Panc1 (cell line): ENCODE measurements around the gene ADGRV1.

ENCODE experiments used
- POLR2AphosphoS5 ChIP-seq: IDR thresholded peaks from 2 replicates; pipeline ENCODE4 v1.6.1; 2012; ENCODE audit warnings: mild to moderate bottlenecking, low read depth, low read length, moderate library complexity
- REST ChIP-seq, 2 experiments: IDR thresholded peaks; 2 replicates each; pipeline ENCODE4 v1.6.1; 2011 to 2012; ENCODE audit warnings: low read depth in 2 of 2, control low read depth in 1 of 2, low read length in 1 of 2, mild to moderate bottlenecking in 1 of 2, moderate library complexity in 1 of 2; ENCODE audit not compliant: insufficient read depth in 1 of 2
- TF ChIP-seq, protein P1 (sequence below): fragments of 450-650 bp; IDR thresholded peaks from 2 replicates; pipeline ENCODE4 v1.5.1; 2017; ENCODE audit warnings: mild to moderate bottlenecking

DNA sequence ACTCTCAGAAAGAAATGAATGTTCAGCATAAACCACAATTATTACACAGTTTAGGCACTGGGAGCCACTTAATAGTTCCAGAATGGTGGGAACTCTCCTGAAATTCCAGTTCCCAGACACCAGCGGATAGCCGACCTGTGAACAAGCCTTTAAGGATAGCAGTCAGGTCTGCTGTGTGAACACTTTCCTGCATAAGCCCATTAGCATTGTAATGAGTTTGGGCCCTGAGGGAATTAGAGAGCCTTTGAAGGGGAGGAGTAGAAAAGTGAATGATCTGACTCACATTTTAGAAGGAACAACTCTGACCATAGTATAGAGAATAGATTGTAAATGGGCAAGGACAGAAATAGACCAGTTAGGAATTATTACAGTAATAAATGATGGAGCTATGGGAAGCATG, 189.1 kb downstream of the ADGRV1 start:
- TF ChIP-seq, protein P1, sequence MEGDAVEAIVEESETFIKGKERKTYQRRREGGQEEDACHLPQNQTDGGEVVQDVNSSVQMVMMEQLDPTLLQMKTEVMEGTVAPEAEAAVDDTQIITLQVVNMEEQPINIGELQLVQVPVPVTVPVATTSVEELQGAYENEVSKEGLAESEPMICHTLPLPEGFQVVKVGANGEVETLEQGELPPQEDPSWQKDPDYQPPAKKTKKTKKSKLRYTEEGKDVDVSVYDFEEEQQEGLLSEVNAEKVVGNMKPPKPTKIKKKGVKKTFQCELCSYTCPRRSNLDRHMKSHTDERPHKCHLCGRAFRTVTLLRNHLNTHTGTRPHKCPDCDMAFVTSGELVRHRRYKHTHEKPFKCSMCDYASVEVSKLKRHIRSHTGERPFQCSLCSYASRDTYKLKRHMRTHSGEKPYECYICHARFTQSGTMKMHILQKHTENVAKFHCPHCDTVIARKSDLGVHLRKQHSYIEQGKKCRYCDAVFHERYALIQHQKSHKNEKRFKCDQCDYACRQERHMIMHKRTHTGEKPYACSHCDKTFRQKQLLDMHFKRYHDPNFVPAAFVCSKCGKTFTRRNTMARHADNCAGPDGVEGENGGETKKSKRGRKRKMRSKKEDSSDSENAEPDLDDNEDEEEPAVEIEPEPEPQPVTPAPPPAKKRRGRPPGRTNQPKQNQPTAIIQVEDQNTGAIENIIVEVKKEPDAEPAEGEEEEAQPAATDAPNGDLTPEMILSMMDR: no peak
- no peak for TF ChIP-seq POLR2AphosphoS5
- no peak for TF ChIP-seq REST (IDR thresholded peaks at IDR 0.05; ENCODE audit: insufficient read depth in 1 of 2, low read depth in 2 of 2, low read length in 1 of 2)
